Measurements from ENCODE around the gene FRA10AC1.

- TF ChIP-seq CTCF (CRISPR knock-in tag; IDR thresholded peaks at IDR 0.05) (no peak), POLR2G (IDR thresholded peaks at IDR 0.05; ENCODE audit: low read depth, low read length) (no peak), ERF (CRISPR knock-in tag; IDR thresholded peaks at IDR 0.05) (no peak), ETV6 (CRISPR knock-in tag; conservative IDR thresholded peaks at IDR 0.05) (no peak), ZNF775 (CRISPR knock-in tag; IDR thresholded peaks at IDR 0.05; ENCODE audit: borderline replicate concordance) (no peak), GABPA (IDR thresholded peaks at IDR 0.05; ENCODE audit: low read depth, low read length) (no peak), GABPA (CRISPR knock-in tag; IDR thresholded peaks at IDR 0.05; ENCODE audit: low read depth) (no peak), SMC3 (IDR thresholded peaks at IDR 0.05; ENCODE audit: low read length) (no peak), EP300 (IDR thresholded peaks at IDR 0.05; ENCODE audit: low read depth in 2 of 2, low read length in 2 of 2) (no peak), EP300 (CRISPR knock-in tag; IDR thresholded peaks at IDR 0.05; ENCODE audit: borderline replicate concordance) (no peak)
- TF ChIP-seq, protein P1, sequence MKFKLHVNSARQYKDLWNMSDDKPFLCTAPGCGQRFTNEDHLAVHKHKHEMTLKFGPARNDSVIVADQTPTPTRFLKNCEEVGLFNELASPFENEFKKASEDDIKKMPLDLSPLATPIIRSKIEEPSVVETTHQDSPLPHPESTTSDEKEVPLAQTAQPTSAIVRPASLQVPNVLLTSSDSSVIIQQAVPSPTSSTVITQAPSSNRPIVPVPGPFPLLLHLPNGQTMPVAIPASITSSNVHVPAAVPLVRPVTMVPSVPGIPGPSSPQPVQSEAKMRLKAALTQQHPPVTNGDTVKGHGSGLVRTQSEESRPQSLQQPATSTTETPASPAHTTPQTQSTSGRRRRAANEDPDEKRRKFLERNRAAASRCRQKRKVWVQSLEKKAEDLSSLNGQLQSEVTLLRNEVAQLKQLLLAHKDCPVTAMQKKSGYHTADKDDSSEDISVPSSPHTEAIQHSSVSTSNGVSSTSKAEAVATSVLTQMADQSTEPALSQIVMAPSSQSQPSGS (CRISPR knock-in tag; IDR thresholded peaks at IDR 0.05) = no peak
- TF ChIP-seq, protein P2, sequence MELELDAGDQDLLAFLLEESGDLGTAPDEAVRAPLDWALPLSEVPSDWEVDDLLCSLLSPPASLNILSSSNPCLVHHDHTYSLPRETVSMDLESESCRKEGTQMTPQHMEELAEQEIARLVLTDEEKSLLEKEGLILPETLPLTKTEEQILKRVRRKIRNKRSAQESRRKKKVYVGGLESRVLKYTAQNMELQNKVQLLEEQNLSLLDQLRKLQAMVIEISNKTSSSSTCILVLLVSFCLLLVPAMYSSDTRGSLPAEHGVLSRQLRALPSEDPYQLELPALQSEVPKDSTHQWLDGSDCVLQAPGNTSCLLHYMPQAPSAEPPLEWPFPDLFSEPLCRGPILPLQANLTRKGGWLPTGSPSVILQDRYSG (CRISPR knock-in tag; IDR thresholded peaks at IDR 0.05) = no peak
- TF ChIP-seq, protein P3, sequence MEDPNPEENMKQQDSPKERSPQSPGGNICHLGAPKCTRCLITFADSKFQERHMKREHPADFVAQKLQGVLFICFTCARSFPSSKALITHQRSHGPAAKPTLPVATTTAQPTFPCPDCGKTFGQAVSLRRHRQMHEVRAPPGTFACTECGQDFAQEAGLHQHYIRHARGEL (CRISPR knock-in tag; IDR thresholded peaks at IDR 0.05) = no peak
Observed at GRCh38 chr10:93629647-93630305, 72.6 kb downstream of the FRA10AC1 start.

All from HepG2 (cell line).